ENCODE data around the gene PPM1N. TPM values are rescaled to one million over a fixed set of nuclear protein-coding genes. Genes with fewer than 3 reads are reported as not detected.

The PPM1N gene
- total RNA-seq, 2 experiments from 2014 or later = 3.3 to 3.5 TPM

- H3K27me3 ChIP-seq (ENCODE audit: control insufficient read depth in 1 of 2, insufficient read depth in 2 of 2, low read length in 2 of 2) = no peaks in the 10 kb centered on the region
- H3K27ac ChIP-seq (ENCODE audit: low read depth in 1 of 2, low read length in 2 of 2) = no peak overlapping the region
- H3K9me3 ChIP-seq (ENCODE audit: control insufficient read depth in 1 of 2, insufficient read depth in 1 of 2, low read length in 2 of 2) = no peaks in the 10 kb centered on the region
- Mint-ChIP-seq H3K36me3 (ENCODE audit: low read depth) (peaks cover 10% of the 10 kb centered on the region), H3K9me3 (no peaks in the 10 kb centered on the region), H3K27ac (no peak overlapping the region), H3K4me1 (ENCODE audit: low read depth) (no peaks in the 10 kb centered on the region), H3K27me3 (no peaks in the 10 kb centered on the region), H3K4me3 (no peak overlapping the region)
- TF ChIP-seq, protein P1, sequence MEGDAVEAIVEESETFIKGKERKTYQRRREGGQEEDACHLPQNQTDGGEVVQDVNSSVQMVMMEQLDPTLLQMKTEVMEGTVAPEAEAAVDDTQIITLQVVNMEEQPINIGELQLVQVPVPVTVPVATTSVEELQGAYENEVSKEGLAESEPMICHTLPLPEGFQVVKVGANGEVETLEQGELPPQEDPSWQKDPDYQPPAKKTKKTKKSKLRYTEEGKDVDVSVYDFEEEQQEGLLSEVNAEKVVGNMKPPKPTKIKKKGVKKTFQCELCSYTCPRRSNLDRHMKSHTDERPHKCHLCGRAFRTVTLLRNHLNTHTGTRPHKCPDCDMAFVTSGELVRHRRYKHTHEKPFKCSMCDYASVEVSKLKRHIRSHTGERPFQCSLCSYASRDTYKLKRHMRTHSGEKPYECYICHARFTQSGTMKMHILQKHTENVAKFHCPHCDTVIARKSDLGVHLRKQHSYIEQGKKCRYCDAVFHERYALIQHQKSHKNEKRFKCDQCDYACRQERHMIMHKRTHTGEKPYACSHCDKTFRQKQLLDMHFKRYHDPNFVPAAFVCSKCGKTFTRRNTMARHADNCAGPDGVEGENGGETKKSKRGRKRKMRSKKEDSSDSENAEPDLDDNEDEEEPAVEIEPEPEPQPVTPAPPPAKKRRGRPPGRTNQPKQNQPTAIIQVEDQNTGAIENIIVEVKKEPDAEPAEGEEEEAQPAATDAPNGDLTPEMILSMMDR (IDR thresholded peaks at IDR 0.05) = no peak
- peaks cover 3% of the 10 kb centered on the region for H3K36me3 ChIP-seq (ENCODE audit: insufficient read depth, low read length)
- no peak overlapping the region for H3K4me3 ChIP-seq (ENCODE audit: low read length)
- no peak for ATAC-seq (ENCODE audit: poor library complexity)
- ChIA-PET CTCF (no interaction called here), POLR2A (no interaction called here)
- no peak for DNase-seq
- peaks cover 2% of the 10 kb centered on the region for H3K4me1 ChIP-seq (ENCODE audit: insufficient read depth, low read length)
- intact Hi-C loops (cut with DNase I, micrococcal nuclease) = no loop called here
Observed at GRCh38 chr19:45547965-45548609, 49.8 kb downstream of the PPM1N start.

Other genes with a start within 250 kb of the PPM1N start
- gene MARK4, start 247.2 kb upstream of the PPM1N start, total RNA-seq = 10 to 100 TPM; 18.1 to 19.8 TPM
- gene CKM, start 175.6 kb upstream of the PPM1N start, total RNA-seq = not detected
- gene KLC3, start 157.7 kb upstream of the PPM1N start, total RNA-seq = not detected
- 1 to 10 TPM; 8.7 to 9.6 TPM for gene ERCC2, start 127.9 kb upstream of the PPM1N start, total RNA-seq
- gene PPP1R13L, start 93.4 kb upstream of the PPM1N start, total RNA-seq = 1 to 10 TPM; 1.5 to 3.7 TPM
- under 1 TPM; 0.16 to 0.28 TPM for gene POLR1G, start 91.8 kb upstream of the PPM1N start, total RNA-seq
- gene ERCC1, start 74.5 kb upstream of the PPM1N start, total RNA-seq = 10 to 100 TPM; 32.5 to 32.6 TPM
- 100 to 1,000 TPM; 422 to 424 TPM for gene FOSB, start 30.4 kb upstream of the PPM1N start, total RNA-seq
- gene RTN2, start 1.4 kb upstream of the PPM1N start, total RNA-seq = under 1 TPM; 0.60 to 0.70 TPM
- 10 to 100 TPM; 49.9 to 55.5 TPM for gene VASP, start 9.0 kb downstream of the PPM1N start, total RNA-seq
- 1 to 10 TPM; 3.1 to 3.2 TPM for gene OPA3, start 86.4 kb downstream of the PPM1N start, total RNA-seq
- not detected for gene GPR4, start 103.8 kb downstream of the PPM1N start, total RNA-seq
- 10 to 100 TPM; 29.2 to 30.4 TPM for gene EML2, start 141.0 kb downstream of the PPM1N start, total RNA-seq
- 1 to 10 TPM; 2.4 to 3.0 TPM for gene GIPR, start 169.8 kb downstream of the PPM1N start, total RNA-seq
- 100 to 1,000 TPM; 367 to 369 TPM for gene SNRPD2, start 193.5 kb downstream of the PPM1N start, total RNA-seq
- 1 to 10 TPM; 3.7 to 5.0 TPM for gene QPCTL, start 194.2 kb downstream of the PPM1N start, total RNA-seq
- 10 to 100 TPM; 17.2 to 17.5 TPM for gene FBXO46, start 232.5 kb downstream of the PPM1N start, total RNA-seq
- gene MEIOSIN, start 235.0 kb downstream of the PPM1N start, total RNA-seq = not detected